HepG2 (cell line): ENCODE data around the gene CAPN13.

Source experiments
- DPF2 ChIP-seq: sonication (generic); formaldehyde crosslinking; IDR thresholded peaks from 2 replicates; pipeline ENCODE4 v1.4.0; 2020; ENCODE audit warnings: mild to moderate bottlenecking, low read depth, missing genetic modification reagents, borderline replicate concordance
- POLR2A ChIP-seq, 2 experiments: IDR thresholded peaks; 2 replicates each; pipeline ENCODE4 v1.6.1; 2011; ENCODE audit warnings: low read depth in 2 of 2, low read length in 2 of 2, mild to moderate bottlenecking in 1 of 2, moderate library complexity in 1 of 2; ENCODE audit not compliant: insufficient read depth in 1 of 2
- TARDBP ChIP-seq: sonication (generic); formaldehyde crosslinking; IDR thresholded peaks from 2 replicates; pipeline ENCODE4 v1.8.0; 2022; ENCODE audit warnings: mild to moderate bottlenecking, missing genetic modification reagents
- ZNF317 ChIP-seq: sonication (generic); formaldehyde crosslinking; IDR thresholded peaks from 2 replicates; pipeline ENCODE4 v1.5.0; 2020; ENCODE audit warnings: mild to moderate bottlenecking, missing genetic modification reagents
- TF ChIP-seq, protein P1 (sequence below): sonication (generic); formaldehyde crosslinking; IDR thresholded peaks from 2 replicates; pipeline ENCODE4 v1.8.0; 2022; ENCODE audit warnings: mild to moderate bottlenecking, missing genetic modification reagents
- TF ChIP-seq, protein P2 (sequence below): sonication (generic); formaldehyde crosslinking; IDR thresholded peaks from 2 replicates; pipeline ENCODE4 v1.4.0; 2020; ENCODE audit warnings: missing genetic modification reagents

DNA sequence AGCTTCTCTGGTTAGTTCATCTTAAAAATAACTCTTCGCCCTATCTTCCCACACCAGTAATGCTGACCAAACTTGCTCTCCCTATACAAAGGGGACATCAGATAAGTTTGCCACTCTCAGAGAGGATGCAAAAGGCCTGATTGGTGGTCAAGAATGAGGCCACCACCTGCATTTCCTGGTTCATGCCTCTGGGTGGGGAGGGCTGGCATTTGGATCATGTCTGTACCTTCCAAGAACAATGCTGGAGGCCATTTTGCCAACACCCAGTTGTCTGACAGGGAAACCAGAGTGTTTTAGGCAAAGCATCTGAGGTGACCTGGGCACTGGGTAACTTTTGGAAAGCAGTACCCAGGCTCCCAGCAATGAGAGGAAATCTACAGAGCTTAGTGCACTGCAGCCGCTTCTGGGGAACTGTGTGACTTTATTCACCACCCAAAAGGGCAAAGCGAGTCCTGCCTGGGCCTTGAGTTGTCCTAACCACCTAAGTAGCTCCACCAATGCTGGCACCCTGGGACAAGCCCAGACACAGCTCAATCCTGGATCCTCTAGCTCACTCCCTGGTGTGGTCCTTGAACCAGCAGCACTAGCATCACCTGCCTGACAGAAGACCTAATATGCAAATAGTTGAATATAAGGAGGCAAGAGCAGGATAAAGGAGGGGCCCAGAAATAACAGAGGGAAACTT is 35.1 kb downstream of the CAPN13 start:
- TF ChIP-seq POLR2A (IDR thresholded peaks at IDR 0.05; ENCODE audit: insufficient read depth in 1 of 2, low read depth in 2 of 2, low read length in 2 of 2) = no peak
- TF ChIP-seq, protein P1, sequence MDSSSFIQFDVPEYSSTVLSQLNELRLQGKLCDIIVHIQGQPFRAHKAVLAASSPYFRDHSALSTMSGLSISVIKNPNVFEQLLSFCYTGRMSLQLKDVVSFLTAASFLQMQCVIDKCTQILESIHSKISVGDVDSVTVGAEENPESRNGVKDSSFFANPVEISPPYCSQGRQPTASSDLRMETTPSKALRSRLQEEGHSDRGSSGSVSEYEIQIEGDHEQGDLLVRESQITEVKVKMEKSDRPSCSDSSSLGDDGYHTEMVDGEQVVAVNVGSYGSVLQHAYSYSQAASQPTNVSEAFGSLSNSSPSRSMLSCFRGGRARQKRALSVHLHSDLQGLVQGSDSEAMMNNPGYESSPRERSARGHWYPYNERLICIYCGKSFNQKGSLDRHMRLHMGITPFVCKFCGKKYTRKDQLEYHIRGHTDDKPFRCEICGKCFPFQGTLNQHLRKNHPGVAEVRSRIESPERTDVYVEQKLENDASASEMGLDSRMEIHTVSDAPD (CRISPR knock-in tag) = no peak
- no peak for TF ChIP-seq DPF2 (CRISPR knock-in tag)
- TF ChIP-seq ZNF317 (CRISPR knock-in tag) = no peak
- TF ChIP-seq, protein P2, sequence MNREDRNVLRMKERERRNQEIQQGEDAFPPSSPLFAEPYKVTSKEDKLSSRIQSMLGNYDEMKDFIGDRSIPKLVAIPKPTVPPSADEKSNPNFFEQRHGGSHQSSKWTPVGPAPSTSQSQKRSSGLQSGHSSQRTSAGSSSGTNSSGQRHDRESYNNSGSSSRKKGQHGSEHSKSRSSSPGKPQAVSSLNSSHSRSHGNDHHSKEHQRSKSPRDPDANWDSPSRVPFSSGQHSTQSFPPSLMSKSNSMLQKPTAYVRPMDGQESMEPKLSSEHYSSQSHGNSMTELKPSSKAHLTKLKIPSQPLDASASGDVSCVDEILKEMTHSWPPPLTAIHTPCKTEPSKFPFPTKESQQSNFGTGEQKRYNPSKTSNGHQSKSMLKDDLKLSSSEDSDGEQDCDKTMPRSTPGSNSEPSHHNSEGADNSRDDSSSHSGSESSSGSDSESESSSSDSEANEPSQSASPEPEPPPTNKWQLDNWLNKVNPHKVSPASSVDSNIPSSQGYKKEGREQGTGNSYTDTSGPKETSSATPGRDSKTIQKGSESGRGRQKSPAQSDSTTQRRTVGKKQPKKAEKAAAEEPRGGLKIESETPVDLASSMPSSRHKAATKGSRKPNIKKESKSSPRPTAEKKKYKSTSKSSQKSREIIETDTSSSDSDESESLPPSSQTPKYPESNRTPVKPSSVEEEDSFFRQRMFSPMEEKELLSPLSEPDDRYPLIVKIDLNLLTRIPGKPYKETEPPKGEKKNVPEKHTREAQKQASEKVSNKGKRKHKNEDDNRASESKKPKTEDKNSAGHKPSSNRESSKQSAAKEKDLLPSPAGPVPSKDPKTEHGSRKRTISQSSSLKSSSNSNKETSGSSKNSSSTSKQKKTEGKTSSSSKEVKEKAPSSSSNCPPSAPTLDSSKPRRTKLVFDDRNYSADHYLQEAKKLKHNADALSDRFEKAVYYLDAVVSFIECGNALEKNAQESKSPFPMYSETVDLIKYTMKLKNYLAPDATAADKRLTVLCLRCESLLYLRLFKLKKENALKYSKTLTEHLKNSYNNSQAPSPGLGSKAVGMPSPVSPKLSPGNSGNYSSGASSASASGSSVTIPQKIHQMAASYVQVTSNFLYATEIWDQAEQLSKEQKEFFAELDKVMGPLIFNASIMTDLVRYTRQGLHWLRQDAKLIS (CRISPR knock-in tag) = no peak
- TF ChIP-seq TARDBP (CRISPR knock-in tag) = no peak
